GM18907 (cell line): ENCODE measurements around the gene ISG15.
A peak's percentile ranks its signal among the peaks of the same experiment; 100 is the strongest.

ENCODE experiments used
- ATAC-seq: cut with Tn5 transposase; IDR thresholded peaks from one replicate; pipeline ENCODE4 v1.9.1; 2021; ENCODE audit warnings: mild to moderate bottlenecking, moderate library complexity; ENCODE audit not compliant: unreplicated experiment

ISG15 gene

DNA sequence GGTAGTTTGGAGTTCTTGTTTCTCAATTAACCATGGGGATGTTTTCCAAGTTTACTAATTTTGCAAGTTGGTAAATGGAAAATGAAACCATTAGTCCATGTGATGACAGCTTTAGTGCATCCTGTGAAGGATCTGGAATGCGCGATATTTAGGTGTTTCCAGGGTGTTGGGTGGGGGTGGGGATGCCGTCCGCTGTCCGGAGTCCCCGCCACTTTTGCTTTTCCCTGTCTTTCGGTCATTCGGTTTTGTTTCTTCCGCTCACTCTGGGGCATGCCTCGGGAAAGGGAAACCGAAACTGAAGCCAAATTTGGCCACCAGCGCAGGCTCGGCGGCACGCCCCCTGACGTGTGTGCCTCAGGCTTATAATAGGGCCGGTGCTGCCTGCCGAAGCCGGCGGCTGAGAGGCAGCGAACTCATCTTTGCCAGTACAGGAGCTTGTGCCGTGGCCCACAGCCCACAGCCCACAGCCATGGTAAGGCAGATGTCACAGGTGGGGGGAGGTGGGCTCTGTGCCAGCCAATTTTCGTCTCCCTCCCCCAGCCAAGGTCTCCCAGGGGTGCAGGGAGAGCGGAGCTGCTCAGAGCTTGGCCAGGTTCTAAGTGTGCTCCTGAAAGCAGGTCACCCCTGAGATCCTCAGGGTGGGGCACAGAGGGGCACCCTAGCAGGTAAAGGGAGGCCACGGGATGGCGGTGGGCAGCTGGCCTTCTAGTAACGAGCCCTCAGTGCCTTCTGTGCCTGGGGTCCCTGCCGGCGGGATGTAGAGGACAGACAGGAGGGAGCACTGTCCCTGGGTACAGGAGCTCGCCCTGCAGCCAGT is at the start of gene ISG15:
ISG15 (plus strand) TSS at position 393 of the 817 bp plus-strand sequence; CDS start at position 470, 77 bp downstream.
- peak; percentile 79 for ATAC-seq

DNA sequence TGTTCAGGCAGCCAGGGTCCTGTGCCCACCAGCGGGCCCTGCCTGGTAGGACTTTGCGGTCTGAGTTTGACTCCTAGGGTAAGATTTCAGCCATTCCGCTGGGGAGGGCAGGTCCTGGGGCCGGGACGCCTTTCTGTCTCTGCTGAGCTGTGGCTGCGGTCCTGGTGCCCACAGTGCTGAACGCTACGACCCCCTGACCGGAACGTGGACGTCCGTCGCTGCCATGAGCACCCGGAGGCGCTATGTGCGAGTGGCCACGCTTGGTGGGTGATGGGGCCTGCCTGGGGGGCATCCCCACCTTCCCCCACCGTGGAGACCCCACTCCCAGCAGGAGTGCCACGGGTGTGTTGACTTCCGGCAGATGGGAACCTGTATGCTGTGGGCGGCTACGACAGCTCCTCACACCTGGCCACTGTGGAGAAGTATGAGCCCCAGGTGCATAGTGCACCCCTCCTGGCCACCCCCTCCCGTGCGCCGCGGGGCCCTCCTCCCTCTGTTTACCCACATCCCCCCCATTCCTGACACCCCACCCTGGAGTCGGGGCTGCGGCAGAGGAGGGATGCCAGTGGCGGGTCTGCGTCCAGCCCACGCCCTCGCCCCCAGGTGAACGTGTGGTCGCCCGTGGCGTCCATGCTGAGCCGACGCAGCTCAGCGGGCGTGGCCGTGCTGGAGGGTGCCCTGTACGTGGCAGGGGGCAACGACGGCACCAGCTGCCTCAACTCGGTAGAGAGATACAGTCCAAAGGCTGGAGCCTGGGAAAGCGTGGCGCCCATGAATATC is 49.4 kb upstream of the ISG15 start:
- no peak for ATAC-seq

DNA sequence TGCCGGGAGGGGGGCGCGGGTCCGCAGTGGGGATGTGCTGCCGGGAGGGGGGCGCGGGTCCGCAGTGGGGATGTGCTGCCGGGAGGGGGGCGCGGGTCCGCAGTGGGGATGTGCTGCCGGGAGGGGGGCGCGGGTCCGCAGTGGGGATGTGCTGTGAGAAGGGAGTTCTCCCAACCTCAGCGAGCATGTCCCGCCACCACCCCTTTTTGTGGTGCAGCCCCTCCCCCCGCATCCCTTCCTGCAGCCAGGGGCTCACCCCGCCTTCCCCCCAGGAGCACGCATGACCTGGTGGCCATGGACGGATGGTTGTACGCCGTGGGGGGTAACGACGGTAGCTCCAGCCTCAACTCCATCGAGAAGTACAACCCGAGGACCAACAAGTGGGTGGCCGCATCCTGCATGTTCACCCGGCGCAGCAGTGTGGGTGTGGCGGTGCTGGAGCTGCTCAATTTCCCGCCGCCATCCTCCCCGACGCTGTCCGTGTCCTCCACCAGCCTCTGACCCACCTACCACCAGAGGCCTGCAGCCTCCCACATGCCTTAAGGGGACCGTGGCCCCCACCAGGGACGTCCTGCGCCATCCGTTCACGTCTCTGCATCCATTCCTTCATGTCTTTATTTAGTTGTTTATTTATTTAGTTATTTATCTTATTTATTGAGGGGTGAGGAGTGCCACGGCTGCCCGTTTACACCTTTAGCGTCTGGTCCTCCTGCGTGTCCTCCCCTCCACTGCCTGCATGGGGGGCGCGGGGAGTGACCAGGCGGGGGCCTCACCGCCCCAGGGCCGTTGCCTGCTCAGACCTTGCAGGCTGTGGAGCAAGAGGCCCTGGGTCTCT is 48.4 kb upstream of the ISG15 start:
- no peak for ATAC-seq

DNA sequence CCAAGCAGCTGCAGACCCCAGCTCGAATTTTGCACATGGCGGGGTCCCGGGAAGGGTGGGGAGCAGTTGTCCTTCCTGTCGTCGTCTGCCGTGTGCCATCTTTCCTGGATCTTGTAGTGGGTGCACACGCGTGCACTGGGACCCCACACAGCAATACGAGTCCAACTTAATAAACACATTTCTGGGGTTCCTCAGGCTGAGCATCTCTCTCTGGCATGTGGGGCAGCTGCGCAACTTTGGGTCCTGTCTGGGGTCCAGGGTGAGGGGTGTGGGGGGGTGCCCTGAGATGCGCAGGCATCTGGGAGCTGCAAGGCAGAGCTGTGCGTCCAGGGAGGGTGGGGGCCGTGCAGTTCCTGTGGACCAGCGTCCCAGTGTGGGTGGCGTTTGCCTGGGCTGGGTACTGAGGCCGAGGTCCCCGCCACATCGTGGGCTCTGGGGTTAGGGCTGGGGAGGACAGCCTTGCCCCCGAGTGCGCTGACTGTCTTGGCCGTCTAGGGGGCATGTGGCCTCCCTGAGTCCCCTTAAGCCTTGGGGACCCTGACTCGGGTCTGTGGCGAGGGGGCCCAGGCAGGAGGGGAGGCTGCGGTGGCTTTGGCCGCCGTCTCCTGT is 47.7 kb upstream of the ISG15 start:
- no peak for ATAC-seq

DNA sequence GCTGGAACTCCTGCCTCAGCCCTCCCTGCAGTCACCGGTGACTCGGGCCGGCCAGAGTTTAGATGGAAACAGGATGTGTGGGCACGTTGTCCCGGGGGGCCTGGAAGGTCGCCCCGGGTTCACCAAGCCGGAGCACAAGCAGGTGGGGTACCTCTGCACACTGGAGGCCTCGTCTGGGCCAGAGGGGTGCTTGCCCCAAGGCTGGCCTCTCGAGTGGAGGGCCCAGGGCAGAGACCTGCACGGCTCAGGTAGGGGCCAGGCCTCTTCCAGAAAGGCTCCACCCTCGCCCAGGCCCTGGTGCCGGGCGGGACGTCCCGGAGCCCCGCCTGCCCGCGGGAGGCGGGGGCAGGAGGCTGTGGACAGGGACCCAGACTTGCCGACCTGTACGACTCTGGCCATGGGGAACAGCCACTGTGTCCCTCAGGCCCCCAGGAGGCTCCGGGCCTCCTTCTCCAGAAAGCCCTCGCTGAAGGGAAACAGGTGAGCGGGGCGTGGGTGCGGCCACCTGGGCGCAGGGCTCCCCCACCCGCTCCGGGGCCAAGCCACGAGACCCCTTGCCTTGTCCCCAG is 47.1 kb upstream of the ISG15 start, which contains the start of gene PLEKHN1:
PLEKHN1 (plus strand) TSS at position 348 of the 569 bp plus-strand sequence; CDS start at position 398, 50 bp downstream.
- ATAC-seq: peak; percentile 23

DNA sequence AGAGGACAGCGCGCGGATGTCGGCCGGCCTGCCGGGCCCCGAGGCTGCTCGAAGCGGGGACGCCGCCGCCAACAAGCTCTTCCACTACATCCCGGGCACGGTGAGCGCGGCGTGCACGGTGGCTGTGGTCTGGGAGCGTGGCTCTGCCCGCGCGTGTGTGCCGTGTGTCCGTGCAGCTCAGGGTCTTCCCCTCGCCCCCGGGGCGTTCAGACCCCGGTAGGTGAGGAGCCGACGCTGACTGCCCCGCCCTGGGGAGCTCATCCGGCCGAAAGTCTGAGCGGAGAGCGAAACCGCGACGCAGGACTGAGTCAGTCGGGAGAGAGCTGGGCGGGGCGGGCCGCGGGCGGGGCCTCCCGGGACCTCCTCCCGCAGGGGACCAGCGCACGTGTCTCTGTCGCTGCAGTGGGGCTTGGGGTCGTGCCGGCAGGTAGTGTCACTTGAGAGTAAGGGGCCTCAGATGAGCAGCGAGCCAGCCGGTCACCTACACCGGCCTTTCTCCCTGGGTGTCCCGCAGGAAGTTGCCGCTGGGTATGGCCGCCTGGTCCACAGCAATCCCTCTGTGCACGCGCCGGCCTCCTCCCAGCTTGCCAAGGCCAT is 46.5 kb upstream of the ISG15 start:
- peak; percentile 51 for ATAC-seq

DNA sequence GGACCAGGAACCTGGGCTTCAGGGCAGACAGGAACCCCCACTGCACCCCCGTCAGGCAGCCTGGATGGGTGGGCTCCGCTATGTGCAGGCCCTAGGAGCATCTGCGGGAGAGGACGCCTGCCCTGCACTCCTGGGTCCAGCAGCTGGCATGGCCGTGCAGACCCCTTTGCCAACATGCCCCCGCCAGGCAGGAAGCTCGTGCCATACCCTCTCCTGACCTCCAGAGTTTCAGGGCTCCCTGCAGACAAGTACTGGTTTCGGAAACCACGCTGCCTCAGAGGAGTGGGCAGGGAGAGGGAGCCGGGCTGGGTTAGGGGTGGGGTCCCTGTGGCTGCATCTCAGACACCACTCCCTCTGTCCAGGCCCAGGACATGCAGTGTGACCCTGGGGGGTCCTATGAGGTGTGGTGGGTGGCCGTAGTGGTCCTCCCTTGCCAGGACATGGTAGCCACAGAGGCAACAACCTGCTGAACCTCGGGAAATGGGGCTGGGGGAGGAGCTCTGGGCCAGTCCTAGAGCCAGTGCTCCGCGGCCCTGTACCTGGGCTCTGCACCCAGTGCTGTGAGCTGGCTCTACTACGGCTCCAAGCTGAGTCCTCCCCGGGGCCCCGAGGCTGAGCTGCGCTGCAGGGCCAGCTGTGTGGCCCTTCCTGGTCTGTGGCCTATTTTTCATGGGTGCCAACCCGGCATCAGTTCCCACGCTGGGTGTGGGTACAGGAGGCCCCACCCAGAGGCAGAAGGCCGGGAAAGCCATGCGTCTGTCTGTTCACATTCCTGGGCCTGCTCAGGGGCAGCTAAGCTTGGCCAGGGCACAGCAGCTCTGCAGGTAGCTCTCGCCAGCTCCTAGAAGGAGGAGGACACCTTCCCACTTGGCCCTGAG is 45.6 kb upstream of the ISG15 start:
- ATAC-seq: no peak

DNA sequence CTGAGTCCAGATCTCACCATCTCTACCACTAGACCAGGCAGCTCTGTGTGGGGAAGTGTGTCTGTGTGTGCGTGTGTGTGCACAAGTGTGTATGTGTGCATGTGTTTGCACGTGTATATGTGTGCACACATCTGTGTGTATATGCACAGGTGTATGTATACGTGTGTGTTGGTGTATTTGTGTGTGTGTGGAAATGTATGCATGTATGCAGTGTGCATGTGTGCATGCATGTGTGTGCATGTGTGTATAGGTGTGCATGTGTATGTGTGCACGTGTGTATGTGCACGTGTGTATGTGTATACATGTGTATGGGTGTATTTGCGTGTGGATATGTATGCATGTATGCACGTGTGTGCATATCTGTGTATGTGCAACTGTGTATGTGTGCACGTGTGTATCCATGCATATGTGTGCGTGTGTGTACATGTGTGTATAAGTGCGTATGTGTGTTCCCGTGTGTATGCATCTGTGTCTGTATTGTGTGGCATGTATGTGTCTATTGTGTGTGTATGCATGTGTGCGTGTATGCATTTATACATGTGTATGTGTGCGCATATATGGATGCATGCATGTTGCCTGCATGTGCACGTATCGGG is 43.9 kb upstream of the ISG15 start:
- no peak for ATAC-seq

DNA sequence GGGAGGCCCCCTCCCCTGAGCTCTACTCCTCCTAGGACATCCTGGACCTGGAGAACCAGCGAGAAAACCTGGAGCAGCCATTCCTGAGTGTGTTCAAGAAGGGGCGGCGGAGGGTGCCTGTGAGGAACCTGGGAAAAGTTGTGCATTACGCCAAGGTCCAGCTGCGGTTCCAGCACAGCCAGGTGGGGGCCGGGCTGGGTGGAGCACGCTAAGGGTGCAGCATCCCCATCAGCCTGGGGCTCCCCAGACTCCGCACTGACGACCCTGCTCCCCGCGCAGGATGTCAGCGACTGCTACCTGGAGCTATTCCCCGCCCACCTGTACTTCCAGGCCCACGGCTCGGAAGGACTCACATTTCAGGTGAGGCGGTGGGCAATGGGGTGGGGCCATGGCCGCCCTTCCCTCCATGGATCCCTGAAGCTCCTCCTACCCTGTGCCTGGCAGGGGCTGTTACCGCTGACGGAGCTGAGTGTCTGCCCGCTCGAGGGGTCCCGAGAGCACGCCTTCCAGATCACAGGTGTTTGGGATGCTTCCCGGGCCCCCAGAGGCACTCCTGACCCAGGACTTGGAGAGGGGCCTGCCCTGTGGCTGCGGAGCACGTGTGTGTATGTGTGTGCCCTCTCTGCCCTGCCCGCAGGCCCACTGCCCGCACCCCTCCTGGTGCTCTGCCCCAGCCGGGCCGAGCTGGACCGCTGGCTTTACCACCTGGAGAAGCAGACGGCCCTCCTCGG is 42.9 kb upstream of the ISG15 start:
- no peak for ATAC-seq

DNA sequence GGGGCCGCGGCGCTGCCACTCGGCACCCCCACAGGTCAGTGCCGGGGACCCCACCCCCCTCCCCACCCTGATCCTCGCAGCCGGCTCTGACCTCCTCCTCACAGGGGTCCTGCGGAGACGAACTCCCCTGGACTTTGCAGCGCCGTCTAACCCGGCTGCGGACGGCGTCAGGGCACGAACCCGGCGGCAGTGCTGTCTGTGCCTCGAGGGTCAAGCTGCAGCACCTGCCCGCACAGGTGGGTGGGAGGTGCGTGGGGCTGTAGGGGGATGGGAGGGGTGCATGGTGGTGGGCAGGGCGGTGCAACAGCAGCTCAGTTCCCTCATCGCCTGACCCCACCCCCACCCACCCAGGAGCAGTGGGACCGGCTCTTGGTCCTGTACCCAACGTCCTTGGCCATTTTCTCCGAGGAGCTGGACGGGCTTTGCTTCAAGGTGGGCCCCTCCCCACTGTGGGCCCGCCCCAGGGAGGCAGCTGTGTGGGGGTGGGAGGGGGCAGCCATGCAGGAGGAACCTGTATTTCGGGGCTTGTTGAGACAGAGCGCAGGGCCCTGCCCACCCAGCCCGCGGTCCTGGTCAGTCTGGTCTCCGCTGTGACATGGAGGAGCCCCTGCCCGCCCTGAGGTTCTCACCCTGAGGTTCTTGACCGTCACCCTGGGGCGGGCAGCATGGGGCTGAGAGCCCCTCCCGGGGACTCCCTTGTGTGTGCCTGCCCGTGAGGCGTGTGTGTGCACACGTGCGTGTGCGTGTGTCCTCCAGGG is 42.1 kb upstream of the ISG15 start:
- no peak for ATAC-seq

DNA sequence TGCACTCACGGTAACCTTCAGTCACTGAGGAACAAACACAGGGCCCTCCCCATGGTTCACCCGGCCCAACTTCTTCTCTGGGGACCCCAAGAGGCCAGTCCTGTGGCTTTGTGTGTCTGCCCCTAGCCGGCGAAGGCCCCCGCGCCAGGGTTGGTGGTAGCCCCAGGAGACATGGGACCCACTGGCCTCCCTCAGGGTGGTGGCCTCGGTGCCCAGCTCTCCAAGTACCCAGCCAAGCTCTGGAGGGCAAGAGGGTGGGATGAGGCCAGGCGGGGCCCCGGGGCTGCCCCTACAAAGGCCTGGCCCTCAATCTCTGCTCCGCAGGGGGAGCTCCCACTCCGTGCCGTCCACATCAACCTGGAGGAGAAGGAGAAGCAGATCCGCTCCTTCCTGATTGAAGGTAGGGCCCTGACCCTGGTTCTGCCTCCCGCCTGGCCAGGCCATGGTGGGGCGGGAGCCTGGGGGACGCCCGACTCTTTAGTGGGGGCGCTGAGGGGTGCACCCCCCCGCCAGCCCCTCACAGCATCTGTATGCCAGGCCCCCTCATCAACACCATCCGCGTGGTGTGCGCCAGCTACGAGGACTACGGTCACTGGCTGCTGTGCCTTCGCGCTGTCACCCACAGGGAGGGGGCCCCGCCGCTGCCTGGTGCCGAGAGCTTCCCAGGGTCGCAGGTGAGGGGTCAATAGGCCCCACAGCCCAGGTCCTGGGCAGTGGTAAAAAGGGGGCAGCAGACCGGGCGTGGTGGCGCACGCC is 41.4 kb upstream of the ISG15 start:
- no peak for ATAC-seq

DNA sequence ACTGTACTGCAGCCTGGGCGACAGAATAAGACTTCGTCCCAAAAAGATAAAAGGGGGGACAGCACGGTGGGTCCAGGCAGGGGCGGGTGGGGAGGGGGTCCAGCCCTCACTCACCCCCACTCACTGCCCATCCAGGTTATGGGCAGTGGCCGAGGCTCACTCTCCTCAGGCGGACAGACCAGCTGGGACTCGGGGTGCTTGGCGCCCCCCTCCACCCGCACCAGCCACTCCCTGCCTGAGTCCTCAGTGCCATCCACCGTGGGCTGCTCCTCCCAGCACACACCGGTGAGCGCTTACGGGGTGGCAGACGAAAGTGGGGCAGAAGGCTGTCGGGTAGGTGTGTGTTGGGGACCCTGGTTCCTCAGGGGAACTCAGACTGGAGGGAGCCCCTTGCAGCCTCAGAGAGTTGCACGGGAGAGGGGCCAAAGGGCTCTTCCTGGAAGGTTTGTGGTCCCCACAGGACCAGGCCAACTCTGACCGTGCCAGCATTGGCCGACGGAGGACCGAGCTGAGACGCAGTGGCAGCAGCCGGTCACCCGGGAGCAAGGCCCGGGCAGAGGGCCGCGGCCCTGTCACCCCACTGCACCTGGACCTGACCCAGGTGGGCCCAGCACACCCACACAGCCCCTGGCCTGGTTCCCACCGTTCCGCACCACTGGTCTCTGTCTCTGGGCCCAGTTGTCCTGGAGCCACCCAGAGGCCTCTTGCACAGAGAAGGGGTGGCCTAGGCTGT is 40.4 kb upstream of the ISG15 start:
- ATAC-seq: no peak

DNA sequence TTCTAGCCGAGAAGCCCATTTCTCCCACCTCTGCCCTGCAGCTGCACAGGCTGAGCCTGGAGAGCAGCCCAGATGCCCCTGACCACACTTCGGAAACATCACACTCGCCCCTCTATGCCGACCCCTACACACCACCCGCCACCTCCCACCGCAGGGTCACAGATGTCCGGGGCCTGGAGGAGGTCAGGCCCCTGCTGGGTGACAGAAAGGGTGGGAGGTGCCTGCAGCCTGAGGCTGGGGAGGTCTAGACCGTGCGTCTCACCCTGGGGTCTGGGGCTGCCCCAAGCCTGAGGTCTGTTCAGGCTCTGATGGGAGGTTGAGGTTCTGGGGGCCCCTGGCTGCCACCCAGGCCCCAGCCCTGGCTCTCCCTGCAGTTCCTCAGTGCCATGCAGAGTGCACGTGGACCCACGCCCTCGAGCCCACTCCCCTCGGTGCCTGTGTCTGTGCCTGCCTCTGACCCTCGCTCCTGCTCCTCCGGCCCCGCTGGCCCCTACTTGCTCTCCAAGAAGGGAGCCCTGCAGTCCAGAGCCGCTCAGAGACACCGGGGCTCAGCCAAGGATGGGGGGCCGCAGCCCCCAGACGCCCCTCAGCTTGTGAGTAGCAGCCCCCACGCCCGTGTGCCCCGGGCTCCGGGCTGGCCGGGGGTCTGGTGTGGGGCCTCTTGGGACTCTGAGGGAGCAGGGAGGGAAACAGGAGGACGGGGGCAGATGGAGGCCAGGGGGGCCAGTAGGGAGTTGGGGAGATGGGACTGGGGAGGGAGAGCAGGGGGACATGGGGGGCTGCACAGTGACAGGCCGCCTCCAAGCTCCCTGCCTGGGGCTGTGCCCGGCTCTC is 39.6 kb upstream of the ISG15 start:
- no peak for ATAC-seq

DNA sequence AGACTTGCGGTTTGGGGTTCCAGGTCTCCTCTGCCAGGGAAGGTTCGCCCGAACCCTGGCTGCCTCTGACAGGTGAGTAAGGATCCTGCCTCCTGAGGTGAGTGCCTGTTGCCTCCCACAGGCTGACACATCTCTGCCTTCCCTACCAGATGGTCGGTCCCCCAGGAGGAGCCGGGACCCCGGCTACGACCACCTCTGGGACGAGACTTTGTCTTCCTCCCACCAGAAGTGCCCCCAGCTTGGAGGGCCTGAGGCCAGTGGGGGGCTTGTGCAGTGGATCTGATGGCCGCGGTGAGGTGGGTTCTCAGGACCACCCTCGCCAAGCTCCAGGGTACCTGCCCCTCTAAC is 39.0 kb upstream of the ISG15 start:
- ATAC-seq: no peak

DNA sequence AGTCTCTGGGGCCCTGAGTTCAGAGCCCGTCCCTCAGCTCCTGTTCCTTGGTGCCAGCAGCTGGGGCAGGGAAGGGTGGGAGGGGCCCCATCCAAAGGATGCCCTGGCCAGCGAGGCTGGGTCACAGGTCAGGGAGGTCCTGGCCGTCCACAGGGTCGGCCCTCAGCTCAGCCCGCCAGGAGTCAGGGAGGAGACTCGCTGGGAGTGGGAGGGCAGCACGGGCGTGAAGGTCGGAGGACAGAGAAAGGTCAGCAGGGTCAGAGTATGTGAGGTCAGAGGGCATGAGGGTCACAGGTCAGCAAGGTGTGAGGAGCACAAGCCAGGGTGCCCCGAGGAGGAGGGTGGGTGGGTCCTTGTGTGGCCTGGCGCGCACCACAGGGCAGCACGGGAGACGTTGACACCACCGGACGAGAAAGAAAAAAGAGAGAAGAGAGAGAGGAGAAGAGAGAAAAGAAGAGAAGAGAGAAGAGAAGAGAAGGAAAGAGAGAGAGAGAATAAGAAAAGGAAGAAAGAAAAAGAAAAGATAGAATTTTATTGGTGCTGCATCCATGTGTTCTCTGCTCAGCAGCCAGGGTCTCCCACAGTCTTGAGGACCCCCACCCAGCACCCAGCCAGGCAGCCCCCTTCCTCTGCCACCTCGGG is 38.5 kb upstream of the ISG15 start:
- ATAC-seq: no peak
